HepG2 (cell line): ENCODE measurements around the gene LYSET. TPM values are rescaled to one million over a fixed set of nuclear protein-coding genes. Genes with fewer than 3 reads are reported as not detected.

Experiments
- BRD4 ChIP-seq: sonication (generic); formaldehyde crosslinking; IDR thresholded peaks from 2 replicates; pipeline ENCODE4 v1.4.0; 2020; ENCODE audit warnings: missing genetic modification reagents
- CREB1 ChIP-seq, 2 experiments: fragments of 450-650 bp in 1 of 2; IDR thresholded peaks; 2 replicates each; pipeline ENCODE4 v1.6.1; 2016 to 2017; ENCODE audit warnings: control low read depth in 1 of 2, mild to moderate bottlenecking in 1 of 2, missing compliant biosample characterization in 1 of 2, missing genetic modification characterization in 1 of 2
- CREBL2 ChIP-seq: sonication (generic); formaldehyde crosslinking; IDR thresholded peaks from 2 replicates; pipeline ENCODE4 v1.8.1; 2023; ENCODE audit warnings: missing genetic modification reagents, mild to moderate bottlenecking, borderline replicate concordance
- ETV6 ChIP-seq: sonication (generic); formaldehyde crosslinking; conservative IDR thresholded peaks from 2 replicates; pipeline ENCODE4 v1.4.0; 2020; ENCODE audit warnings: missing genetic modification reagents
- GABPB1 ChIP-seq: IDR thresholded peaks from 2 replicates; pipeline ENCODE4 v1.6.1; 2016; ENCODE audit warnings: mild to moderate bottlenecking, missing genetic modification reagents, moderate library complexity, missing compliant biosample characterization
- MED13 ChIP-seq: sonication (generic); formaldehyde crosslinking; IDR thresholded peaks from 2 replicates; pipeline ENCODE4 v1.5.0; 2020; ENCODE audit warnings: missing genetic modification reagents
- MTERF4 ChIP-seq: sonication (generic); formaldehyde crosslinking; IDR thresholded peaks from 2 replicates; pipeline ENCODE4 v1.8.0; 2023; ENCODE audit warnings: mild to moderate bottlenecking, missing genetic modification reagents
- PAXIP1 ChIP-seq: sonication (generic); formaldehyde crosslinking; conservative IDR thresholded peaks from 2 replicates; pipeline ENCODE4 v1.4.0; 2020; ENCODE audit warnings: mild to moderate bottlenecking, missing genetic modification reagents, moderate library complexity
- RBFOX2 ChIP-seq: fragments of 200-400 bp; formaldehyde crosslinking; IDR thresholded peaks from 2 replicates; pipeline ENCODE4 v1.6.1; 2017; ENCODE audit warnings: low read depth, mild to moderate bottlenecking, low read length
- SKIL ChIP-seq: sonication (generic); formaldehyde crosslinking; IDR thresholded peaks from 2 replicates; pipeline ENCODE4 v1.8.0; 2022; ENCODE audit warnings: missing genetic modification reagents, mild to moderate bottlenecking, moderate library complexity, borderline replicate concordance
- ZBTB10 ChIP-seq: sonication (generic); formaldehyde crosslinking; IDR thresholded peaks from 2 replicates; pipeline ENCODE4 v1.4.0; 2020; ENCODE audit warnings: missing genetic modification reagents, borderline replicate concordance
- ZBTB46 ChIP-seq: sonication (generic); formaldehyde crosslinking; IDR thresholded peaks from 2 replicates; pipeline ENCODE4 v1.4.0; 2020; ENCODE audit warnings: mild to moderate bottlenecking, missing genetic modification reagents, borderline replicate concordance
- ZNF274 ChIP-seq: sonication (generic); formaldehyde crosslinking; IDR thresholded peaks from 2 replicates; pipeline ENCODE4 v1.5.1; 2020; ENCODE audit warnings: mild to moderate bottlenecking, missing genetic modification reagents
- ZNF883 ChIP-seq: sonication (generic); formaldehyde crosslinking; IDR thresholded peaks from 2 replicates; pipeline ENCODE4 v1.5.1; 2020; ENCODE audit warnings: mild to moderate bottlenecking, missing genetic modification reagents; ENCODE audit errors: not compliant biosample characterization
- polyA plus RNA-seq, 8 experiments: library from polyadenylated mRNA; depleted of rRNA in 3 of 8; stranded (reverse) in 7 of 8; unstranded in 1 of 8; fragments of >200 nt; fragmentation: Illumina TruSeq in 4 of 8; extraction: Trizol in 4 of 8; gene quantifications; 2 replicates each; pipeline versions ENCODE4 v1.2.1 to v1.2.3, GENCODE V29; 2011 to 2016; ENCODE audit warnings: low read depth in 4 of 8, missing spikeins in 1 of 8, mixed read lengths in 1 of 8; ENCODE audit not compliant: insufficient read depth in 1 of 8
- total RNA-seq, 5 experiments: library from RNA; depleted of rRNA; stranded (reverse); fragments of >200 nt; fragmentation: Illumina TruSeq; extraction: Trizol; gene quantifications; 2 replicates each; pipeline ENCODE4 v1.2.3, GENCODE V29; 2016; ENCODE audit warnings: low read depth in 1 of 5

The LYSET gene
- total and polyA plus RNA-seq, 2 of the 13 experiments (the other 11 are each of a cell fraction or from before 2014, with no cell fraction given) = 19.1 to 36.6 TPM

- TF ChIP-seq CREB1 (IDR thresholded peaks at IDR 0.05) (peak; percentile 92), CREB1 (CRISPR knock-in tag; IDR thresholded peaks at IDR 0.05) (no peak; the same call in 1 of the 2 replicates), ZNF883 (peak; percentile 60), ZBTB46 (CRISPR knock-in tag) (no peak), BRD4 (CRISPR knock-in tag) (peak; percentile 84; the same call in 1 of the 2 replicates), MED13 (peak; percentile 72; the same call in 1 of the 2 replicates), PAXIP1 (CRISPR knock-in tag) (peak; percentile 62), SKIL (CRISPR knock-in tag) (peak; percentile 61; the same call in 1 of the 2 replicates), GABPB1 (peak; percentile 90), ZBTB10 (0 out of 2 replicates have a peak, but pooled peaks have one; percentile 44), MTERF4 (CRISPR knock-in tag) (0 out of 2 replicates have a peak, but pooled peaks have one; percentile 40), ZNF274 (CRISPR knock-in tag) (peak; percentile 81; the same call in 1 of the 2 replicates), RBFOX2 (peak; percentile 93), ETV6 (CRISPR knock-in tag) (0 out of 2 replicates have a peak, but pooled peaks have one; percentile 16), CREBL2 (CRISPR knock-in tag) (0 out of 2 replicates have a peak, but pooled peaks have one; percentile 37)
Observed at GRCh38 chr14:93184391-93185348, at the start of gene LYSET, which contains the start of gene MOAP1 (continued).
